GM15510 (cell line): ENCODE data around the gene WNT16.

ENCODE experiments used
- POLR2A ChIP-seq: IDR thresholded peaks from 3 replicates; pipeline ENCODE4 v1.6.1; 2011; ENCODE audit warnings: borderline replicate concordance; ENCODE audit not compliant: insufficient read length; ENCODE audit errors: extremely low read depth

The WNT16 gene

GRCh38 chr7:121385800-121386179 lies 57.0 kb downstream of the WNT16 start:
- TF ChIP-seq POLR2A: no peak

- TF ChIP-seq POLR2A: no peak
Measured at GRCh38 chr7:121388950-121389349, 60.1 kb downstream of the WNT16 start.

GRCh38 chr7:121390109-121390508 lies 61.3 kb downstream of the WNT16 start:
- TF ChIP-seq POLR2A: no peak

GRCh38 chr7:121390617-121391016 lies 61.8 kb downstream of the WNT16 start:
- no peak for TF ChIP-seq POLR2A
